ENCODE data around the gene RGS16. TPM values are rescaled to one million over a fixed set of nuclear protein-coding genes. Genes with fewer than 3 reads are reported as not detected.

The RGS16 gene
- total RNA-seq, 1 experiment from 2014 or later = 6.5 TPM

- H3K4me2 ChIP-seq (ENCODE audit: low read length) = no peak overlapping the region
- ChIA-PET CTCF (no interaction called here), POLR2A (no interaction called here), RAD21 (ENCODE audit: low non-redundant PET in 1 of 2, low total read pairs in 2 of 2, uncharacterized antibody in 2 of 2, unreplicated experiment in 2 of 2) (no interaction called here)
- H4K20me1 ChIP-seq (ENCODE audit: insufficient read depth) = no peaks in the 10 kb centered on the region
- H2AFZ ChIP-seq (ENCODE audit: low read depth, low read length, poor library complexity, severe bottlenecking) = no peak overlapping the region
- H3K9me3 ChIP-seq (ENCODE audit: control insufficient read depth in 1 of 2, insufficient read depth in 1 of 2, low read depth in 1 of 2, low read length in 2 of 2) = no peaks in the 10 kb centered on the region
- no peaks in the 10 kb centered on the region for H3K36me3 ChIP-seq (ENCODE audit: control insufficient read depth in 1 of 2, insufficient read depth in 2 of 2, low read length in 2 of 2)
- no peaks in the 10 kb centered on the region for H3K9me2 ChIP-seq (ENCODE audit: insufficient read depth)
- no peak overlapping the region for H3K9ac ChIP-seq (ENCODE audit: low read length)
- no peak overlapping the region for H3K27ac ChIP-seq (ENCODE audit: low read depth, low read length)
- no peak overlapping the region for H3K4me3 ChIP-seq (replicated peaks in 1 of 2; ENCODE audit: low read depth in 1 of 2, low read length in 2 of 2)
- no peaks in the 10 kb centered on the region for H3K27me3 ChIP-seq (ENCODE audit: insufficient read depth, low read length)
- DNase-seq (ENCODE audit: low read depth, low spot score) (no peak), ATAC-seq (no peak)
- no peaks in the 10 kb centered on the region for H3K79me2 ChIP-seq (ENCODE audit: insufficient read depth, low read length)
- no peak for TF ChIP-seq CTCF (IDR thresholded peaks at IDR 0.05 in 2 of 3, conservative IDR thresholded peaks at IDR 0.05 in 1 of 3; ENCODE audit: borderline replicate concordance in 1 of 3, insufficient read depth in 1 of 3, low read depth in 2 of 3, low read length in 2 of 3)
- no peak for TF ChIP-seq YY1 (IDR thresholded peaks at IDR 0.05; ENCODE audit: extremely low read depth, insufficient replicate concordance, low read depth, low read length)
- no peak for TF ChIP-seq FOSL1 (IDR thresholded peaks at IDR 0.05; ENCODE audit: low read depth)
- TF ChIP-seq TCF7L2 (IDR thresholded peaks at IDR 0.05; ENCODE audit: borderline replicate concordance, extremely low read depth, insufficient read depth, insufficient read length) = no peak
- TF ChIP-seq RAD21 (IDR thresholded peaks at IDR 0.05; ENCODE audit: low read depth) = no peak
- TF ChIP-seq EGR1 (IDR thresholded peaks at IDR 0.05; ENCODE audit: low read depth) = no peak
- intact Hi-C loops (cut with micrococcal nuclease) = no loop called here
- no peaks in the 10 kb centered on the region for H3K4me1 ChIP-seq (ENCODE audit: control insufficient read depth in 1 of 2, insufficient read depth in 2 of 2, low read length in 2 of 2)
- no TSS peak for BruUV-seq (replicated peaks)
These were observed 6.5 kb upstream of the RGS16 start for GRCh38 chr1:182610606-182611194.

Measured in HCT116 (cell line).